ENCODE results near the gene SNRNP27. TPM values are rescaled to one million over a fixed set of nuclear protein-coding genes. Genes with fewer than 3 reads are reported as not detected.
A peak's percentile ranks its signal among the peaks of the same experiment; 100 is the strongest.

The SNRNP27 gene
- total RNA-seq, 5 donors from 2014 or later (not counting 1 experiment from before 2014, with no cell fraction given) = 38.3 to 51.1 (median 42.0) TPM

- POLR2A ChIA-PET = interaction anchor here (0.5 to 1.1 kb wide), 2 partner anchors 8 to 290 kb away, joined by 4 to 14 read pairs; partner anchors contain the start of gene MXD1 (in 1 of the 2)
- peaks cover 45% of the 10 kb centered on the region for H3K36me3 Mint-ChIP-seq
- no peaks in the 10 kb centered on the region for H3K27me3 Mint-ChIP-seq
- CTCF ChIA-PET = interaction anchor here in 1 of 2 donors (0.6 to 2.1 kb wide), 4 partner anchors 8 to 314 kb away, joined by 3 to 5 read pairs (median 4); partner anchors contain the start of gene MXD1
- no peaks in the 10 kb centered on the region for H3K9me3 ChIP-seq
- peaks cover 0 to 38% of the 10 kb centered on the region in 2 donors for H3K36me3 ChIP-seq (ENCODE audit: control insufficient read depth in 2 of 2, extremely low read depth in 1 of 2, insufficient read depth in 1 of 2, low read length in 1 of 2)
- no peak overlapping the region for H3K4me3 ChIP-seq (ENCODE audit: control insufficient read depth in 1 of 2, extremely low read depth in 1 of 2, low read length in 1 of 2)
- no peaks in the 10 kb centered on the region for H3K27me3 ChIP-seq (replicated peaks in 1 of 2; ENCODE audit: control insufficient read depth in 2 of 2, extremely low read depth in 1 of 2, insufficient read depth in 2 of 2, low read length in 1 of 2)
- H3K4me1 Mint-ChIP-seq = peaks cover 21 to 24% (median 23%) of the 10 kb centered on the region in 3 donors
- H3K9me3 Mint-ChIP-seq = no peaks in the 10 kb centered on the region
- H3K4me3 Mint-ChIP-seq = no peak overlapping the region
- no peak overlapping the region for H3K27ac Mint-ChIP-seq
- WGBS (ENCODE audit: insufficient coverage) = no CpG with 5 or more reads among the region's 3 CpGs
- DNase-seq = no peak
- no peak overlapping the region for H3K27ac ChIP-seq (ENCODE audit: low read length)
- ATAC-seq (replicated peaks in 1 of 4) = no peak
- H3K4me1 ChIP-seq (ENCODE audit: control insufficient read depth in 1 of 2, extremely low read depth in 1 of 2, insufficient read depth in 2 of 2, low read length in 2 of 2) = peaks cover 0 to 4% of the 10 kb centered on the region in 2 experiments
These were observed 29.4 kb downstream of the SNRNP27 start for GRCh38 chr2:69923116-69923515.

- H3K4me1 Mint-ChIP-seq = peaks cover 28 to 40% (median 31%) of the 10 kb centered on the region in 3 donors
- no peak overlapping the region for H3K4me3 Mint-ChIP-seq
- DNase-seq (no peak), ATAC-seq (replicated peaks in 1 of 4) (no peak)
- no peaks in the 10 kb centered on the region for H3K9me3 Mint-ChIP-seq
- no peaks in the 10 kb centered on the region for H3K27me3 Mint-ChIP-seq
- Histone ChIP-seq H3K27ac (ENCODE audit: low read length) (no peak overlapping the region), H3K4me1 (ENCODE audit: control insufficient read depth in 1 of 2, extremely low read depth in 1 of 2, insufficient read depth in 2 of 2, low read length in 2 of 2) (peaks cover 4% of the 10 kb centered on the region in 2 experiments), H3K9me3 (no peaks in the 10 kb centered on the region), H3K36me3 (ENCODE audit: control insufficient read depth in 2 of 2, extremely low read depth in 1 of 2, insufficient read depth in 1 of 2, low read length in 1 of 2) (peaks cover 0 to 26% of the 10 kb centered on the region in 2 donors), H3K4me3 (ENCODE audit: control insufficient read depth in 1 of 2, extremely low read depth in 1 of 2, low read length in 1 of 2) (no peak overlapping the region), H3K27me3 (replicated peaks in 1 of 2; ENCODE audit: control insufficient read depth in 2 of 2, extremely low read depth in 1 of 2, insufficient read depth in 2 of 2, low read length in 1 of 2) (no peaks in the 10 kb centered on the region)
- ChIA-PET CTCF (no interaction called here), POLR2A (no interaction called here)
- WGBS (ENCODE audit: insufficient coverage) = no CpG with 5 or more reads among the region's 3 CpGs
- H3K27ac Mint-ChIP-seq = no peak overlapping the region
- peaks cover 43% of the 10 kb centered on the region for H3K36me3 Mint-ChIP-seq
These were observed 33.2 kb downstream of the SNRNP27 start for GRCh38 chr2:69926849-69927515.

GRCh38 chr2:69931832-69932595 lies 38.3 kb downstream of the SNRNP27 start:
- Histone ChIP-seq H3K4me3 (ENCODE audit: control insufficient read depth in 1 of 2, extremely low read depth in 1 of 2, low read length in 1 of 2) (no peak overlapping the region), H3K36me3 (ENCODE audit: control insufficient read depth in 2 of 2, extremely low read depth in 1 of 2, insufficient read depth in 1 of 2, low read length in 1 of 2) (peaks cover 11 to 36% of the 10 kb centered on the region in 2 donors), H3K9me3 (no peaks in the 10 kb centered on the region), H3K27ac (ENCODE audit: low read length) (no peak overlapping the region), H3K27me3 (replicated peaks in 1 of 2; ENCODE audit: control insufficient read depth in 2 of 2, extremely low read depth in 1 of 2, insufficient read depth in 2 of 2, low read length in 1 of 2) (no peaks in the 10 kb centered on the region), H3K4me1 (ENCODE audit: control insufficient read depth in 1 of 2, extremely low read depth in 1 of 2, insufficient read depth in 2 of 2, low read length in 2 of 2) (peaks cover 0 to 8% of the 10 kb centered on the region in 2 experiments)
- H3K27ac Mint-ChIP-seq = peak overlapping the region; percentile 45 to 71
- POLR2A ChIA-PET = interaction anchor here in 1 of 2 donors (0.6 kb wide), 1 partner anchor 117 kb away, joined by 4 read pairs; no protein-coding TSS in a partner anchor
- no peaks in the 10 kb centered on the region for H3K9me3 Mint-ChIP-seq
- H3K27me3 Mint-ChIP-seq = no peaks in the 10 kb centered on the region
- CTCF ChIA-PET = no interaction called here
- ATAC-seq (replicated peaks in 1 of 4) = no peak
- 87% methylated on average over 6 of the region's 7 CpGs for WGBS (ENCODE audit: insufficient coverage)
- no peak for DNase-seq
- no peak overlapping the region for H3K4me3 Mint-ChIP-seq
- peaks cover 27 to 38% (median 29%) of the 10 kb centered on the region in 3 donors for H3K4me1 Mint-ChIP-seq
- peaks cover 48% of the 10 kb centered on the region for H3K36me3 Mint-ChIP-seq

GRCh38 chr2:69932596-69932922 lies 38.8 kb downstream of the SNRNP27 start:
- Histone ChIP-seq H3K27ac (ENCODE audit: low read length) (no peak overlapping the region), H3K4me3 (ENCODE audit: control insufficient read depth in 1 of 2, extremely low read depth in 1 of 2, low read length in 1 of 2) (no peak overlapping the region), H3K4me1 (ENCODE audit: control insufficient read depth in 1 of 2, extremely low read depth in 1 of 2, insufficient read depth in 2 of 2, low read length in 2 of 2) (peaks cover 0 to 8% of the 10 kb centered on the region in 2 experiments), H3K27me3 (replicated peaks in 1 of 2; ENCODE audit: control insufficient read depth in 2 of 2, extremely low read depth in 1 of 2, insufficient read depth in 2 of 2, low read length in 1 of 2) (no peaks in the 10 kb centered on the region), H3K9me3 (no peaks in the 10 kb centered on the region), H3K36me3 (ENCODE audit: control insufficient read depth in 2 of 2, extremely low read depth in 1 of 2, insufficient read depth in 1 of 2, low read length in 1 of 2) (peaks cover 16 to 38% of the 10 kb centered on the region in 2 donors)
- ChIA-PET POLR2A (interaction anchor here in 1 of 2 donors (0.6 kb wide), 1 partner anchor 118 kb away, joined by 4 read pairs; no protein-coding TSS in a partner anchor), CTCF (interaction anchor here in 1 of 2 donors (0.7 kb wide), 2 partner anchors 72 to 162 kb away, joined by 3 to 4 read pairs; no protein-coding TSS in a partner anchor)
- Mint-ChIP-seq H3K4me1 (peaks cover 27 to 35% (median 29%) of the 10 kb centered on the region in 3 donors), H3K36me3 (peaks cover 49% of the 10 kb centered on the region), H3K4me3 (no peak overlapping the region), H3K9me3 (no peaks in the 10 kb centered on the region), H3K27me3 (no peaks in the 10 kb centered on the region), H3K27ac (no peak overlapping the region)
- DNase-seq (no peak), ATAC-seq (replicated peaks in 1 of 4) (no peak)
- no CpG with 5 or more reads among the region's 1 CpG for WGBS (ENCODE audit: insufficient coverage)

GRCh38 chr2:69933254-69933828 lies 39.6 kb downstream of the SNRNP27 start:
- peaks cover 50% of the 10 kb centered on the region for H3K36me3 Mint-ChIP-seq

More at GRCh38 chr2:69933254-69933828, 39.6 kb downstream of the SNRNP27 start:
- no peaks in the 10 kb centered on the region for H3K9me3 ChIP-seq
- H3K4me3 ChIP-seq (ENCODE audit: control insufficient read depth in 1 of 2, extremely low read depth in 1 of 2, low read length in 1 of 2) = no peak overlapping the region
- no peaks in the 10 kb centered on the region for H3K9me3 Mint-ChIP-seq
- ChIA-PET POLR2A (interaction anchor here in 1 of 2 donors (0.6 kb wide), 1 partner anchor 177 kb away, joined by 3 read pairs; no protein-coding TSS in a partner anchor), CTCF (interaction anchor here in 1 of 2 donors (0.7 kb wide), 2 partner anchors 73 to 162 kb away, joined by 3 to 4 read pairs; no protein-coding TSS in a partner anchor)
- no peaks in the 10 kb centered on the region for H3K27me3 ChIP-seq (replicated peaks in 1 of 2; ENCODE audit: control insufficient read depth in 2 of 2, extremely low read depth in 1 of 2, insufficient read depth in 2 of 2, low read length in 1 of 2)
- no peaks in the 10 kb centered on the region for H3K27me3 Mint-ChIP-seq
- DNase-seq = no peak
- H3K36me3 ChIP-seq (ENCODE audit: control insufficient read depth in 2 of 2, extremely low read depth in 1 of 2, insufficient read depth in 1 of 2, low read length in 1 of 2) = peaks cover 17 to 45% of the 10 kb centered on the region in 2 donors
- H3K4me1 Mint-ChIP-seq = peaks cover 27 to 35% (median 29%) of the 10 kb centered on the region in 3 donors
- no peak overlapping the region for H3K27ac ChIP-seq (ENCODE audit: low read length)
- H3K27ac Mint-ChIP-seq = no peak overlapping the region
- no peak for ATAC-seq (replicated peaks in 1 of 4)
- H3K4me3 Mint-ChIP-seq = no peak overlapping the region
- H3K4me1 ChIP-seq (ENCODE audit: control insufficient read depth in 1 of 2, extremely low read depth in 1 of 2, insufficient read depth in 2 of 2, low read length in 2 of 2) = peaks cover 0 to 8% of the 10 kb centered on the region in 2 experiments

All from T-cell (primary cell).